Activated T-helper 1 cell treated with anti-CD3 and anti-CD28 coated beads, Interleukin-12 subunit alpha, Interleukin-12 subunit beta, Interleukin-2, Interleukin-4 antibody, amounts not matched to agents 30 ng/mL and 10 ng/mL and 1 ng/mL, durations not matched to agents 14 hours and 24 hours and 36 hours (primary cell): ENCODE measurements around the gene MMD2. TPM values are rescaled to one million over a fixed set of nuclear protein-coding genes. Genes with fewer than 3 reads are reported as not detected.

ENCODE experiments used
- DNase-seq: peaks from one replicate; pipeline ENCODE4 v3.0.0; 2021; ENCODE audit warnings: low spot score
- H3K27ac Mint-ChIP-seq: one replicate; pipeline ENCODE4 v1.8.0; 2021; ENCODE audit warnings: mild to moderate bottlenecking, mixed read lengths
- H3K27me3 Mint-ChIP-seq: one replicate; pipeline ENCODE4 v1.8.0; 2022; ENCODE audit warnings: mild to moderate bottlenecking, moderate library complexity, mixed read lengths; ENCODE audit not compliant: insufficient read depth
- H3K36me3 Mint-ChIP-seq: one replicate; pipeline ENCODE4 v1.8.0; 2021; ENCODE audit warnings: low read depth, mixed read lengths
- H3K4me1 Mint-ChIP-seq: one replicate; pipeline ENCODE4 v1.8.0; 2021; ENCODE audit warnings: low read depth, mixed read lengths
- H3K4me3 Mint-ChIP-seq: one replicate; pipeline ENCODE4 v1.8.0; 2021; ENCODE audit warnings: mild to moderate bottlenecking, moderate library complexity, mixed read lengths
- H3K9me3 Mint-ChIP-seq: one replicate; pipeline ENCODE4 v1.8.0; 2021; ENCODE audit warnings: mixed read lengths
- intact Hi-C: fragments of 100-400 bp; cut with micrococcal nuclease; formaldehyde crosslinking; loops from one replicate; pipeline ENCODE4 v1.15.1; 2024
- total RNA-seq: library from RNA; stranded (reverse); gene quantifications from 2 replicates; pipeline ENCODE4 v1.2.3, GENCODE V29; 2022

Gene MMD2
- total RNA-seq, 1 donor from 2014 or later = not detected

GRCh38 chr7:4871930-4872675 is 86.9 kb downstream of the MMD2 start:
- Mint-ChIP-seq H3K36me3 (no peaks in the 10 kb centered on the region), H3K27ac (no peak overlapping the region)

GRCh38 chr7:4871056-4871680 is 87.8 kb downstream of the MMD2 start:
- H3K27ac Mint-ChIP-seq = no peak overlapping the region
- peaks cover 10% of the 10 kb centered on the region for H3K27me3 Mint-ChIP-seq
- no peak for DNase-seq
- no peaks in the 10 kb centered on the region for H3K9me3 Mint-ChIP-seq
- no peak overlapping the region for H3K4me3 Mint-ChIP-seq
- no peaks in the 10 kb centered on the region for H3K36me3 Mint-ChIP-seq
- intact Hi-C loops = no loop called here
- H3K4me1 Mint-ChIP-seq = no peaks in the 10 kb centered on the region

More at GRCh38 chr7:4871930-4872675, 86.9 kb downstream of the MMD2 start:
- Mint-ChIP-seq H3K9me3 (no peaks in the 10 kb centered on the region), H3K4me1 (no peaks in the 10 kb centered on the region), H3K4me3 (no peak overlapping the region), H3K27me3 (peaks cover 10% of the 10 kb centered on the region)
- no peak for DNase-seq
- intact Hi-C loops = no loop called here

- no peak overlapping the region for H3K4me3 Mint-ChIP-seq
- H3K36me3 Mint-ChIP-seq = no peaks in the 10 kb centered on the region
- no peak for DNase-seq
- no peaks in the 10 kb centered on the region for H3K4me1 Mint-ChIP-seq
- intact Hi-C loops = no loop called here
- peaks cover 4% of the 10 kb centered on the region for H3K9me3 Mint-ChIP-seq
- H3K27ac Mint-ChIP-seq = no peak overlapping the region
- H3K27me3 Mint-ChIP-seq = peaks cover 24% of the 10 kb centered on the region
Measured at GRCh38 chr7:4868493-4868892, 90.5 kb downstream of the MMD2 start.

GRCh38 chr7:4866528-4867496 is 92.2 kb downstream of the MMD2 start:
- intact Hi-C loops = no loop called here
- no peak overlapping the region for H3K4me3 Mint-ChIP-seq
- H3K27me3 Mint-ChIP-seq = peaks cover 35% of the 10 kb centered on the region
- no peak overlapping the region for H3K27ac Mint-ChIP-seq
- DNase-seq = no peak
- H3K36me3 Mint-ChIP-seq = no peaks in the 10 kb centered on the region
- peaks cover 11% of the 10 kb centered on the region for H3K9me3 Mint-ChIP-seq
- no peaks in the 10 kb centered on the region for H3K4me1 Mint-ChIP-seq

- H3K27me3 Mint-ChIP-seq = peaks cover 45% of the 10 kb centered on the region
- H3K4me3 Mint-ChIP-seq = no peak overlapping the region
- DNase-seq = no peak
- H3K4me1 Mint-ChIP-seq = no peaks in the 10 kb centered on the region
- H3K36me3 Mint-ChIP-seq = no peaks in the 10 kb centered on the region
- intact Hi-C loops = no loop called here
- no peak overlapping the region for H3K27ac Mint-ChIP-seq
- H3K9me3 Mint-ChIP-seq = peaks cover 14% of the 10 kb centered on the region
Measured at GRCh38 chr7:4862156-4862555, 96.8 kb downstream of the MMD2 start.

GRCh38 chr7:4861673-4862072 is 97.3 kb downstream of the MMD2 start, which contains the start of gene PAPOLB:
PAPOLB (minus strand) TSS chr7:4862030; CDS start chr7:4861810, 220 bp downstream.
- Mint-ChIP-seq H3K27me3 (peaks cover 45% of the 10 kb centered on the region), H3K36me3 (no peaks in the 10 kb centered on the region), H3K27ac (no peak within 1 kb of the TSS), H3K9me3 (peaks cover 14% of the 10 kb centered on the region), H3K4me1 (no peaks in the 10 kb centered on the region), H3K4me3 (no peak within 1 kb of the TSS)
- DNase-seq = no peak
- intact Hi-C loops = no loop called here

GRCh38 chr7:4861227-4861626 is 97.8 kb downstream of the MMD2 start:
- Mint-ChIP-seq H3K4me1 (no peaks in the 10 kb centered on the region), H3K36me3 (no peaks in the 10 kb centered on the region), H3K27ac (no peak overlapping the region), H3K27me3 (peaks cover 45% of the 10 kb centered on the region), H3K4me3 (no peak overlapping the region), H3K9me3 (peaks cover 14% of the 10 kb centered on the region)
- DNase-seq = no peak
- intact Hi-C loops = no loop called here

- Mint-ChIP-seq H3K9me3 (peaks cover 4% of the 10 kb centered on the region), H3K4me3 (no peak overlapping the region), H3K36me3 (no peaks in the 10 kb centered on the region), H3K27me3 (peaks cover 22% of the 10 kb centered on the region), H3K4me1 (no peaks in the 10 kb centered on the region), H3K27ac (no peak overlapping the region)
- DNase-seq = no peak
- intact Hi-C loops = no loop called here
Measured at GRCh38 chr7:4857189-4857588, 101.8 kb downstream of the MMD2 start.

- Mint-ChIP-seq H3K27ac (no peak overlapping the region), H3K27me3 (peaks cover 21% of the 10 kb centered on the region), H3K36me3 (no peaks in the 10 kb centered on the region), H3K9me3 (peaks cover 4% of the 10 kb centered on the region), H3K4me1 (peaks cover 5% of the 10 kb centered on the region), H3K4me3 (no peak overlapping the region)
- DNase-seq = no peak
- intact Hi-C loops = no loop called here
Measured at GRCh38 chr7:4856336-4857057, 102.5 kb downstream of the MMD2 start.

Other genes with a start within 250 kb of the MMD2 start
- 55.9 and 56.8 TPM in 2 replicates for gene AP5Z1, start 183.6 kb downstream of the MMD2 start, total RNA-seq
- gene PAPOLB, start 97.2 kb downstream of the MMD2 start, total RNA-seq = not detected in 2 replicates
- gene RADIL, start 75.5 kb downstream of the MMD2 start, total RNA-seq = 0.24 and 0.26 TPM in 2 replicates
- gene RBAK, start 86.7 kb upstream of the MMD2 start, total RNA-seq = 12.5 and 13.0 TPM in 2 replicates
- gene WIPI2, start 231.0 kb upstream of the MMD2 start, total RNA-seq = 53.7 and 54.9 TPM in 2 replicates